HG03432 (cell line): ENCODE data around the gene ERP29.
"Not testable (repeated sequence)": the region's sequence is repeated elsewhere in the genome, so short reads cannot be mapped to it uniquely, and the experiment has no call there.

ENCODE experiments used
- ATAC-seq: cut with Tn5 transposase; IDR thresholded peaks from one replicate; pipeline ENCODE4 v1.9.1; 2021; ENCODE audit warnings: mild to moderate bottlenecking, moderate library complexity; ENCODE audit not compliant: unreplicated experiment

Gene ERP29

GRCh38 chr12:112032292-112032691 lies 19.1 kb downstream of the ERP29 start:
- no peak for ATAC-seq

GRCh38 chr12:112035219-112035785 lies 22.1 kb downstream of the ERP29 start:
- ATAC-seq = no peak

DNA sequence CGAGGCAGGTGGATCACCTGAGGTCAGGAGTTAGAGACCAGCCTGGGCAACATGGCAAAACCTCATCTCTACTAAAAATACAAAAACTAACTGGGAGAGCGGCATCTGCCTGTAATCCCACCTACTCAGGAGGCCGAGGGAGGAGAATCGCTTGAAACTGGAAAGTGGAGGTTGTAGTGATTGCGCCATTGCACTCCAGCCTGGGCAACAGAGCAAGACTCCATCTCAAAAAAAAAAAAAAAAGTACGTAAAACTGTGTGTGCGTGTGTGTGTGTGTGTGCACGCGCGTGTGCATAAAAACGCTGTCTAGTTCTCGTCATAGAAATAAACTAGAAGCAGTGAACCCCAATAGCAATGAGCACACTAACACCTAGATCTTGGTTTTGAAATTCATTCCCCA lies 23.4 kb downstream of the ERP29 start:
- ATAC-seq = not testable (repeated sequence)

DNA sequence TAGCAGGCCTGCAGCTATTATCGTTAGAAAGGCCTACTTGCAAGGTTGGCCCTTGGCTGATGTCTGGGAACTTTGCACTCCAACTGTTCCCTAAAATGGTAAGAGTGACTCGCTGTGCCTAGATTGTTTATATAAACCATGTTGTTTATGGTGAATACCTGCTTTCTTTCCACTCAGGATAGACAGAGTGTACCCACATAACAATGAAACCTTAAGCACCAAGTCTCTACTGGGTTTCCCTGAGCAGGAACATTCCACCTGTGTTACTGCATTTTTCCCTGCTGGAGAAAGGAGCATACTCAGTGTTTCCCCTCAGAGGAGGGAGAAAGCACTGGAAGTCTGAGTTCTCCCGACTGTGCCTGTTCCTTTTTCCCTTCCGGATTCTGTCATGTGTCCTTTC lies 32.8 kb downstream of the ERP29 start:
- ATAC-seq = no peak

GRCh38 chr12:112049351-112049750 lies 36.1 kb downstream of the ERP29 start:
- no peak for ATAC-seq

GRCh38 chr12:112061137-112061536 lies 47.9 kb downstream of the ERP29 start:
- no peak for ATAC-seq

DNA sequence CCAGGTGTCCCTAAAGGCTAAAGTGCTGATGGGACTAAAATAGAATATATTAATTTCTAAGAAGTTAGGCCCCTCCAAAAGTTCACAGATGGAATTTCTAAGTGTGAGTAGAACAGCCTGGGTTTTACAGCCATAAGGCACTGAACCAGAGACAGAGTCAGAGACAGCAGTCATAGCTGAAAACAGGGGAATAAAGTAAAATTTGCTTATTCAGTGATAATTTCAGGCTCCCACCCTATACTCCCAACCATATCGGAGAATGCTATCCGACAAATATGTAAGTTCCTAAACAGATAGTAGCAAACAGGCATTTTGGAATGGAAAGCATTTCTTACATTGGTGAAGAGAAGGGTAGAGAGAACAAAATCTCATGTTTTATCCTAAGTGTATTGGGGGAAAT lies 50.0 kb downstream of the ERP29 start:
- ATAC-seq = no peak

DNA sequence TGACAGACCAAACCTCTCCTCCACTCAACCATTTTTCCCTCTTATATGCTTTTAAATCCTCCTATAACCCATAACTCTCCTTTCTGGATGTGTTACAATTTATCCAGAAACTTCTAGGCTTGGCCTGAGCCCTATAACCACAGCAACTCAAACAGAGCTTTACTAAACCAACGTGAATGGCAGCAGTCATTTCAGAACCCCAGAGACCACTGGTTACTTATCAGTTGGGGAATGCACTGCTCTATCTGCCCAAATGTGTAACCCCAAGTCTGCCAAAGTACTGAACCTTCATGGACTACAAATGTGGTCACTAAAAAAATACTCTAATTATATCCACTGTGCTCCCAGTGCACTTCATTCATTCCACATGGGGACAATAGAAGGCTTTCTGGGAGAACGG lies 53.3 kb downstream of the ERP29 start:
- ATAC-seq = no peak
